ENCODE data around the gene DCUN1D2.

GRCh38 chr13:113533161-113533840, 42.8 kb upstream of the DCUN1D2 start:
- TF ChIP-seq CTCF (conservative IDR thresholded peaks at IDR 0.05) (no peak), EZH2 (IDR thresholded peaks at IDR 0.05; ENCODE audit: low read depth) (no peak)
